Astrocyte of the spinal cord (primary cell): Measurements from ENCODE around the gene DYRK2.
A peak's percentile ranks its signal among the peaks of the same experiment; 100 is the strongest.

ENCODE experiments used
- DNase-seq: peaks from one replicate; pipeline ENCODE4 v3.0.0; 2011; ENCODE audit warnings: low read depth, low spot score
- H3K4me3 ChIP-seq: 2 replicates; pipeline ENCODE4 v1.5.1; 2011; ENCODE audit warnings: low read depth, mild to moderate bottlenecking, low read length, moderate library complexity
- in situ Hi-C: cut with HindIII; loops from 2 replicates; pipeline ENCODE4 v1.10.0; 2017; ENCODE audit warnings: low sequenced_read_pairs
- TF ChIP-seq, protein P1 (sequence below): IDR thresholded peaks from 2 replicates; pipeline ENCODE4 v1.5.1; 2012; ENCODE audit warnings: low read depth, mild to moderate bottlenecking, low read length, inconsistent platforms

DYRK2 gene

DNA sequence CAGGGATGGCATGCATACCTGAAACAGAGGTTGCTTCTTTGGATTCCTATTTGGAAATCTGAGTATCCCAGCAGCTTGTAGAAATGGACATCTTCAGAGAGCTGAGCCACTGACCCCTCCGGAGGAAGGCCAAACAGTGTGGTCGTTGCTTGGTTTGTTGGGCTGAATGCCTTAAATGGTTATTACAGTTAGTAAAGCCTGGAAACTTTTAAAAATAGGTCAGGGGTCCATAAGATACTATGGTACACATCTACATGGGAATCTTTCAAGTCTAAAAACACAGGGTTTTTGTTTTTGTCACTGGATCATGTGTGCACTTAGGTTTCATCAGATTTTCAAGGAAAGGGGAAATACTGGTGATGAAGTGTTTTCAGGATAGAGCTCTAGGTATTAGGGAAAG, 7.7 kb downstream of the DYRK2 start:
- in situ Hi-C loops: no loop called here
- H3K4me3 ChIP-seq: no peak overlapping the region
- DNase-seq: no peak
- TF ChIP-seq, protein P1, sequence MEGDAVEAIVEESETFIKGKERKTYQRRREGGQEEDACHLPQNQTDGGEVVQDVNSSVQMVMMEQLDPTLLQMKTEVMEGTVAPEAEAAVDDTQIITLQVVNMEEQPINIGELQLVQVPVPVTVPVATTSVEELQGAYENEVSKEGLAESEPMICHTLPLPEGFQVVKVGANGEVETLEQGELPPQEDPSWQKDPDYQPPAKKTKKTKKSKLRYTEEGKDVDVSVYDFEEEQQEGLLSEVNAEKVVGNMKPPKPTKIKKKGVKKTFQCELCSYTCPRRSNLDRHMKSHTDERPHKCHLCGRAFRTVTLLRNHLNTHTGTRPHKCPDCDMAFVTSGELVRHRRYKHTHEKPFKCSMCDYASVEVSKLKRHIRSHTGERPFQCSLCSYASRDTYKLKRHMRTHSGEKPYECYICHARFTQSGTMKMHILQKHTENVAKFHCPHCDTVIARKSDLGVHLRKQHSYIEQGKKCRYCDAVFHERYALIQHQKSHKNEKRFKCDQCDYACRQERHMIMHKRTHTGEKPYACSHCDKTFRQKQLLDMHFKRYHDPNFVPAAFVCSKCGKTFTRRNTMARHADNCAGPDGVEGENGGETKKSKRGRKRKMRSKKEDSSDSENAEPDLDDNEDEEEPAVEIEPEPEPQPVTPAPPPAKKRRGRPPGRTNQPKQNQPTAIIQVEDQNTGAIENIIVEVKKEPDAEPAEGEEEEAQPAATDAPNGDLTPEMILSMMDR: no peak

DNA sequence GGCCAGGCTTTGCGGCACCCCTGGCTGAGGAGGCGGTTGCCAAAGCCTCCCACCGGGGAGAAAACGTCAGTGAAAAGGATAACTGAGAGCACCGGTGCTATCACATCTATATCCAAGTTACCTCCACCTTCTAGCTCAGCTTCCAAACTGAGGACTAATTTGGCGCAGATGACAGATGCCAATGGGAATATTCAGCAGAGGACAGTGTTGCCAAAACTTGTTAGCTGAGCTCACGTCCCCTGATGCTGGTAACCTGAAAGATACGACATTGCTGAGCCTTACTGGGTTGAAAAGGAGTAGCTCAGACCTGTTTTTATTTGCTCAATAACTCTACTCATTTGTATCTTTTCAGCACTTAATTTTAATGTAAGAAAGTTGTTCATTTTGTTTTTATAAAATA, 9.9 kb downstream of the DYRK2 start:
- TF ChIP-seq, protein P1: no peak

DNA sequence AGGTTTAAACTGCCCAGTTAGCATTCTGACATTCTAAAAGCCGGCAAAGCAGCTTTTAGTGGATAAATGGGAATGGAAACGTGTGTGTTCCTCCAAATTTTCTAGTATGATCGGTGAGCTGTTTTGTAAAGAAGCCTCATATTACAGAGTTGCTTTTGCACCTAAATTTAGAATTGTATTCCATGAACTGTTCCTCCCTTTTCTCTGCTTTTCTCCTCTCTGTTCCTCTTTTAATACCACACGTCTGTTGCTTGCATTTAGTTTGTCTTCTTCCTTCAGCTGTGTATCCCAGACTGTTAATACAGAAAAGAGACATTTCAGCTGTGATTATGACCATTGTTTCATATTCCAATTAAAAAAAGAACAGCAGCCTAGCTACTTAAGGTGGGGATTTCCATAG, 10.7 kb downstream of the DYRK2 start:
- in situ Hi-C loops: no loop called here
- TF ChIP-seq, protein P1: no peak
- DNase-seq: no peak
- H3K4me3 ChIP-seq: no peak overlapping the region

More for the DNA sequence above, 9.9 kb downstream of the DYRK2 start:
- no peak overlapping the region for H3K4me3 ChIP-seq
- no peak for DNase-seq
- in situ Hi-C loops: no loop called here

DNA sequence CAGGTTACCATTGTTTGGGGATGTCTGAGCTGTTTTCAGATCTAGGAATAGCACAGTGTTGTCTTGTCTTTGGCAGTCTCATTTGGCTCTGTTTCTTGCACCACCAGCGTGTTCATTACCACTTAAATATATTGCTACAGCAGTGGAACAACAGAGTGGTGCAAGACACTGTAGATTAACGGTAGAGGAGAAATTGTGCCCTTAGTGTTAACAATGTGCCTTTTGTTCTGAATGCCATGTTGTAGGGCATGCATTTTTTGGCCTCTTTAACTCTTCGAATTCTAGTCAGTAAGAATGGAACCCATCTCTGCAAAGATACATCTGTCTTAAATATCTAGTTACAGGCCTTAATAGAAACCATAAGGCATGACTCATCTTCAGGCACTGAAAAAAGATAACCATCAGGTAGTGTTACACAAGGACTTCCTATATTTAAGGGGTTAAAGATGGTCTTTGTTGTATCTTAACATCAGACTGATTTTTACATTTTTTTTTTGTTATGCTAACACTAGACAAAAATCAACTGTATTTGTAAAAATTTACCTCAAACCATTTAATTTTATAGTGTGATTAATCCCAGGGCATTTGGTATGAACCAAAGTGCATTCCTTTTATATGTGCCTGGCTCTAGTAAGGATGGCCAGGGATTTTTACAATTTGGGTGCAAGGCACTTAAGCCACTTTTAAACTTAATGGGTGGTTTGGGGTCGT, 12.9 kb downstream of the DYRK2 start:
- TF ChIP-seq, protein P1: no peak
- no peak overlapping the region for H3K4me3 ChIP-seq
- DNase-seq: peak; percentile 77
- in situ Hi-C loops: no loop called here

DNA sequence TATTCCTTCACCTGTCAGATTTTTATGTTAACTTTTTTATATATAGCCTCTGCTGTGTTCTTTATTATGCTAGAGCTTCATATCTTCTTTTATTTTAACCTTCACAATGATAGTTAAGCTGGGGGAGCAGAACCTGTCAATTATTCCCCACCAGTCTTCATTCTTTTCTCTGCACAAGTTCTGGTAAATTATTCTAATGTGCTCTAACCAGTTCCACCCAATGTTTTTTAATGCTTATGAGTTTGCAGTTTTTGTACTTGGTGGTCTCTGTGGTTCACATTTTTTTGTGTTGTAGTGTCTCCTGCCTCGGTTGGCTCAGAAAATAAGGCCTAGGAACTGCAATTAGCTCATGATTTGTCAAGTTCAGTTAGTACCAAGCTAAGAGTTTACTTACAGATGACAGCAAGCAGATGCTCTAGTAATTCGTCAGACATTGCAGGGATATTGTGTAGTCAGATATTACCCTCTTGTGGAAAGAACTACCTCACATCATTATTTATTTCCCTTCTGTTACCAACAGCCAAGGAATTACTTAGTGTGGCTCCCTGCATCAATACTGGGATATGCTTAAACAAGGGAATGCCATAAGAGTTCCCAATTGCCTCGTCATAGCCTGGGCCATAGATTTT, 14.5 kb downstream of the DYRK2 start:
- in situ Hi-C loops: no loop called here
- TF ChIP-seq, protein P1: no peak
- H3K4me3 ChIP-seq: no peak overlapping the region
- peak; percentile 69 for DNase-seq

DNA sequence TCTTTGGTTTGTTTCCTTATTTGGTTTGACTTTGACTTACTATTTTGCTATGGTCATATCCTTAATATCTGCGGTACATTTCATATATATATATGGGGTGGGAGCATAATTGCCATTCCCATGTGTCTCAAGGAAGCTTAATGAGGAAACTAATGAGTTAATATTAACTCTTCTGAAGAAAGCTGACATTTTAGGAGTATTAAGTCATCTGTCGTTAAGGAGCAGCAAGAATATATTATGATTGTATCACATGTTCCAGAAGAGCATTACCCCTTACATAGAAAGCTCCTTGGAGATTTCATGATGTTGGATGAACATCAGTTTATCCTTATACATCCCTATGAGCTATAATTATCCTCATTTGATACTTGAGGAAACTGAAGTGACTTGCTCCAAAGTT, 15.6 kb downstream of the DYRK2 start:
- H3K4me3 ChIP-seq: no peak overlapping the region
- TF ChIP-seq, protein P1: no peak
- in situ Hi-C loops: no loop called here

More for the DNA sequence above, 15.6 kb downstream of the DYRK2 start:
- no peak for DNase-seq
